Measurements from ENCODE around the gene TROAP.
"Not testable (repeated sequence)": the region's sequence is repeated elsewhere in the genome, so short reads cannot be mapped to it uniquely, and the experiment has no call there.

DNA sequence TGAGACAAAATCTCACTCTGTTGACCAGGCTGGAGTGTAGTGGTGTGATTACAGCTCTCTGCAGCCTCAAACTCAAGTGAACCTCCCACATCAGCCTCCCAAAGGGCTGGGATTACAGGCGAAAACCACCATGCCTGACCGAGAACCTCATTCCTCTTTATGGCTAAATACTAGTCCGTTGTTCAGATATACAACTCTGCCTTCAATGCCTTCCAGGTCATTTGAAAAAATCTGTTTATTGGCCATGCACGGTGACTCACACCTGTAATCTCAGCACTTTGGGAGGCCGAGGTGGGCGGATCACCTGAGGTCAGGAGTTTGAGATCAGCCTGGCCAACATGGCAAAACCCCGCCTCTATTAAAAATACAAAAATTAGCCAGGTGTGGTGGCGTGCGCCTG is 57.1 kb downstream of the TROAP start:
- not testable (repeated sequence) for TF ChIP-seq POLR2A (IDR thresholded peaks at IDR 0.05; ENCODE audit: extremely low read depth, insufficient read length); CTCF (IDR thresholded peaks at IDR 0.05; ENCODE audit: low read depth, low read length)

Measured in NB4 (cell line).